ENCODE data around the gene BHMT.
"Not testable (repeated sequence)": the region's sequence is repeated elsewhere in the genome, so short reads cannot be mapped to it uniquely, and the experiment has no call there.

Gene BHMT

GRCh38 chr5:79171635-79172245 is 60.1 kb downstream of the BHMT start:
- no peak overlapping the region for H3K4me3 ChIP-seq (ENCODE audit: low read length)
- TF ChIP-seq CTCF (conservative IDR thresholded peaks at IDR 0.05; ENCODE audit: low read depth, low read length) = no peak
- DNase-seq (ENCODE audit: low read depth) = no peak

GRCh38 chr5:79172269-79172668 is 60.7 kb downstream of the BHMT start:
- H3K4me3 ChIP-seq (ENCODE audit: low read length) = no peak overlapping the region
- DNase-seq (ENCODE audit: low read depth) = no peak
- TF ChIP-seq CTCF (conservative IDR thresholded peaks at IDR 0.05; ENCODE audit: low read depth, low read length) = no peak

GRCh38 chr5:79173626-79174025 is 62.0 kb downstream of the BHMT start:
- DNase-seq (ENCODE audit: low read depth) = no peak
- TF ChIP-seq CTCF (conservative IDR thresholded peaks at IDR 0.05; ENCODE audit: low read depth, low read length) = no peak
- no peak overlapping the region for H3K4me3 ChIP-seq (ENCODE audit: low read length)

- not testable (repeated sequence) for H3K4me3 ChIP-seq (ENCODE audit: low read length); DNase-seq (ENCODE audit: low read depth)
Measured at GRCh38 chr5:79180449-79180848, 68.8 kb downstream of the BHMT start.

GRCh38 chr5:79181419-79182022 is 69.9 kb downstream of the BHMT start:
- no peak for TF ChIP-seq CTCF (conservative IDR thresholded peaks at IDR 0.05; ENCODE audit: low read depth, low read length)
- DNase-seq (ENCODE audit: low read depth) = no peak
- no peak overlapping the region for H3K4me3 ChIP-seq (ENCODE audit: low read length)

Data from retinal pigment epithelial cell (primary cell).